ENCODE measurements around the gene SLC7A1.
A peak's percentile ranks its signal among the peaks of the same experiment; 100 is the strongest.

The SLC7A1 gene

DNA sequence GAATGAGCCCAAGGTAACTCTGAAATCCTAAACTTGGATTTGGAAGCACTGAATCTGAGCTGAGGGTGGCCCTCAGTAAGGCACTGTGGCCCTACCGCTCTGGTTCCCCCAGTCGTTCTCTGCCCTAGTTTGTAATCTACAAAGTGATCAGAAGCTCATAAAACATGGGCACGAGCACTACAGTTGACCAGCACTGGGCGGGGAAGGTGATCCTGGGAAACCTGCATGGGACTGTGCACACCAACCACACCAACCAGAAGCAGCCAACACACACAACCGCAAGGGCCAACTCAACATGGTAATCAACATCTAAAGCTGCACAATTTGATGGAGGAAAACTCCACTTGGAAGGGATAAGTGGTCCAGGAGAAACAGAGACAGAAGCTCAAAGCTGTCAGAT is 22.9 kb downstream of the SLC7A1 start:
- ATAC-seq (no peak), DNase-seq (no peak)
- Mint-ChIP-seq H3K27me3 (no peaks in the 10 kb centered on the region), H3K4me3 (no peak overlapping the region), H3K27ac (no peak overlapping the region), H3K9me3 (no peaks in the 10 kb centered on the region), H3K4me1 (peaks cover 59% of the 10 kb centered on the region)

GRCh38 chr13:29571876-29572570 is 23.5 kb downstream of the SLC7A1 start:
- no peak for DNase-seq
- Mint-ChIP-seq H3K9me3 (no peaks in the 10 kb centered on the region), H3K27ac (peak overlapping the region in 1 of 2 donors; percentile 11), H3K4me1 (peaks cover 63% of the 10 kb centered on the region), H3K27me3 (no peaks in the 10 kb centered on the region), H3K4me3 (no peak overlapping the region)
- no peak for ATAC-seq

- no peak for ATAC-seq
- no peak for DNase-seq
- Mint-ChIP-seq H3K4me1 (peaks cover 82% of the 10 kb centered on the region), H3K27me3 (no peaks in the 10 kb centered on the region), H3K4me3 (no peak overlapping the region), H3K27ac (no peak overlapping the region), H3K9me3 (no peaks in the 10 kb centered on the region)
Observed at GRCh38 chr13:29570051-29570654, 25.3 kb downstream of the SLC7A1 start.

- DNase-seq (no peak), ATAC-seq (no peak)
- no peak overlapping the region for H3K27ac Mint-ChIP-seq
- H3K4me1 Mint-ChIP-seq: peaks cover 82% of the 10 kb centered on the region
- H3K9me3 Mint-ChIP-seq: no peaks in the 10 kb centered on the region
- no peak overlapping the region for H3K4me3 Mint-ChIP-seq
- H3K27me3 Mint-ChIP-seq: no peaks in the 10 kb centered on the region
Observed at GRCh38 chr13:29569253-29570050, 26.0 kb downstream of the SLC7A1 start.

- H3K4me1 Mint-ChIP-seq: peaks cover 82% of the 10 kb centered on the region
- ATAC-seq: no peak
- no peak for DNase-seq
- H3K4me3 Mint-ChIP-seq: no peak overlapping the region
- no peak overlapping the region for H3K27ac Mint-ChIP-seq
- H3K9me3 Mint-ChIP-seq: no peaks in the 10 kb centered on the region
- H3K27me3 Mint-ChIP-seq: no peaks in the 10 kb centered on the region
Observed at GRCh38 chr13:29568731-29569130, 26.8 kb downstream of the SLC7A1 start.

- Mint-ChIP-seq H3K4me3 (no peak overlapping the region), H3K27me3 (no peaks in the 10 kb centered on the region), H3K27ac (no peak overlapping the region), H3K4me1 (peaks cover 83% of the 10 kb centered on the region), H3K9me3 (no peaks in the 10 kb centered on the region)
- ATAC-seq (no peak), DNase-seq (no peak)
Observed at GRCh38 chr13:29567411-29567810, 28.1 kb downstream of the SLC7A1 start.

GRCh38 chr13:29566206-29566605 is 29.3 kb downstream of the SLC7A1 start:
- no peak for ATAC-seq
- Mint-ChIP-seq H3K4me1 (peaks cover 84% of the 10 kb centered on the region), H3K27me3 (no peaks in the 10 kb centered on the region), H3K27ac (no peak overlapping the region), H3K9me3 (no peaks in the 10 kb centered on the region), H3K4me3 (no peak overlapping the region)
- DNase-seq: no peak

- no peak overlapping the region for H3K4me3 Mint-ChIP-seq
- H3K27ac Mint-ChIP-seq: peak overlapping the region in 1 of 2 donors; percentile 62
- DNase-seq (no peak), ATAC-seq (no peak)
- H3K27me3 Mint-ChIP-seq: no peaks in the 10 kb centered on the region
- peaks cover 80% of the 10 kb centered on the region for H3K4me1 Mint-ChIP-seq
- no peaks in the 10 kb centered on the region for H3K9me3 Mint-ChIP-seq
Observed at GRCh38 chr13:29564818-29565217, 30.7 kb downstream of the SLC7A1 start.

- ATAC-seq (no peak), DNase-seq (no peak)
- no peaks in the 10 kb centered on the region for H3K9me3 Mint-ChIP-seq
- no peak overlapping the region for H3K27ac Mint-ChIP-seq
- H3K4me1 Mint-ChIP-seq: peaks cover 76% of the 10 kb centered on the region
- no peak overlapping the region for H3K4me3 Mint-ChIP-seq
- no peaks in the 10 kb centered on the region for H3K27me3 Mint-ChIP-seq
Observed at GRCh38 chr13:29564373-29564772, 31.1 kb downstream of the SLC7A1 start.

- no peak for DNase-seq
- Mint-ChIP-seq H3K27me3 (no peaks in the 10 kb centered on the region), H3K4me1 (peaks cover 72% of the 10 kb centered on the region), H3K4me3 (no peak overlapping the region), H3K9me3 (no peaks in the 10 kb centered on the region), H3K27ac (no peak overlapping the region)
- no peak for ATAC-seq
Observed at GRCh38 chr13:29563941-29564340, 31.5 kb downstream of the SLC7A1 start.

GRCh38 chr13:29562786-29563438 is 32.6 kb downstream of the SLC7A1 start:
- peaks cover 62% of the 10 kb centered on the region for H3K4me1 Mint-ChIP-seq
- H3K9me3 Mint-ChIP-seq: no peaks in the 10 kb centered on the region
- no peaks in the 10 kb centered on the region for H3K27me3 Mint-ChIP-seq
- ATAC-seq (no peak), DNase-seq (no peak)
- H3K4me3 Mint-ChIP-seq: no peak overlapping the region
- peak overlapping the region in 1 of 2 donors; percentile 44 for H3K27ac Mint-ChIP-seq

DNA sequence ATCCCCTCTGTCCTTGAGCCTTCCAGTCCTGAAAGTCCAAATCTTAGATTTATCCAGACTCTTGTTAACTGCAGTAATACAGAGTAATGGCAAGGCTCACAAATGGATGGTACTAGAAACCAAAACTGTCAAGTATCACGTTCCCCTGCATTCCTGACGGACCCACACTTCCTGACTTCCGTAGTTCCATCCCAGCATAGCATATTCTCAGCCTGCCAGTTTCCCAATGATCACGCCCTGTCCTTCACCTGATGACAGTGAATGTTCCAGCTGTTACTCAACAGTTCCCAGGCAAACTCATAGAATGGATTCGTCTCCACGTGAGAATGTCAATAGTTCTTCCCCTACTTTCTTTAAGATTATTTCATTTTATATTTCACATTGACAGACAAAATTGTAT is 33.6 kb downstream of the SLC7A1 start:
- Mint-ChIP-seq H3K27ac (no peak overlapping the region), H3K9me3 (no peaks in the 10 kb centered on the region), H3K27me3 (no peaks in the 10 kb centered on the region), H3K4me1 (peaks cover 61% of the 10 kb centered on the region), H3K4me3 (no peak overlapping the region)
- ATAC-seq: no peak
- DNase-seq: no peak

DNA sequence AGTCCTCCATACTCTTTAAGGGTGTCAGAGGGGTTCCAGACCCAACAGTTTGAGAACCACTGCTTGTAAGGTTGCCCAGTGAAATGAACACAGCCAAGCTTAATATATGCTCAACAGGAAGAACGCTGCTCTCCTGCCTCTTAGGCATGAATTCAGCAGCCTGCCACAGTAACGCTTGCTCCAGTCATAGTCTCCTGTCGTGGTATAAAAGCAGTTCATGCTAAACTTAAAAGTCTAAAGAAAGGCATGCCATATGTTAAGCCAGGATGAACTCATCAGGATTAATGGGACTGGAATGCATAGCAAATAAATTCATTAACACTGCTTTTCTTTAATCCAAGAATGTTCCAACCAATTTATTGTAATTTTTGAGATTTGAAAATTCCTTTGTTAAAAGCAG is 38.7 kb downstream of the SLC7A1 start:
- peaks cover 20% of the 10 kb centered on the region for H3K4me1 Mint-ChIP-seq
- H3K4me3 Mint-ChIP-seq: no peak overlapping the region
- no peak overlapping the region for H3K27ac Mint-ChIP-seq
- ATAC-seq (no peak), DNase-seq (no peak)
- H3K9me3 Mint-ChIP-seq: no peaks in the 10 kb centered on the region
- H3K27me3 Mint-ChIP-seq: no peaks in the 10 kb centered on the region

DNA sequence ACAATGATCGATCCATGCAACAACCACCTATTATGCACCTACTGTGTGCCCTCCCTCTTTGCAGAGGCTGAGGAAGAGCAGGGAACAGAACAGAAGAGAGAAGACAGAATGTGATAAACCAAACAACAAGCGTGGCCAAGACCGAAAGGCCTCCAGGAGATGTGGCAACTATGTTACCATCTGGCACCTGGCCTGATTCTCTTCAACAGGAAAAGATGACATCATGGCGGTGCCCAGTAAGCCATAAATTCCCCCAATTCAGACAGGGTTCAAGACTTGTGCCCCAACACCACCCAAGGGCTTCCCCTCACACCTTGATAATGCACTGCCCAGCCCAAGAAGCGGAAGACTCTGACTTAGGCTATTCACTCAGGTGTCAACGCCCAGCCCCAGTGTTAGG is 44.3 kb downstream of the SLC7A1 start:
- no peaks in the 10 kb centered on the region for H3K9me3 Mint-ChIP-seq
- DNase-seq: no peak

GRCh38 chr13:29550430-29550988 is 45.0 kb downstream of the SLC7A1 start:
- no peaks in the 10 kb centered on the region for H3K27me3 Mint-ChIP-seq

More for the DNA sequence above, 44.3 kb downstream of the SLC7A1 start:
- H3K27me3 Mint-ChIP-seq: no peaks in the 10 kb centered on the region
- H3K4me3 Mint-ChIP-seq: no peak overlapping the region
- H3K4me1 Mint-ChIP-seq: peaks cover 31% of the 10 kb centered on the region
- no peak for ATAC-seq
- H3K27ac Mint-ChIP-seq: no peak overlapping the region

More at GRCh38 chr13:29550430-29550988, 45.0 kb downstream of the SLC7A1 start:
- no peak for DNase-seq
- Mint-ChIP-seq H3K27ac (no peak overlapping the region), H3K9me3 (no peaks in the 10 kb centered on the region), H3K4me3 (no peak overlapping the region), H3K4me1 (peaks cover 36% of the 10 kb centered on the region)
- no peak for ATAC-seq

Measured in stimulated activated naive CD8-positive, alpha-beta T cell treated with anti-CD3 and anti-CD28 coated beads, Interleukin-15, amount 100 ng/mL, for 72 hours (primary cell).